Measurements from ENCODE around the gene ADTRP.
A peak's percentile ranks its signal among the peaks of the same experiment; 100 is the strongest.

ADTRP gene

DNA sequence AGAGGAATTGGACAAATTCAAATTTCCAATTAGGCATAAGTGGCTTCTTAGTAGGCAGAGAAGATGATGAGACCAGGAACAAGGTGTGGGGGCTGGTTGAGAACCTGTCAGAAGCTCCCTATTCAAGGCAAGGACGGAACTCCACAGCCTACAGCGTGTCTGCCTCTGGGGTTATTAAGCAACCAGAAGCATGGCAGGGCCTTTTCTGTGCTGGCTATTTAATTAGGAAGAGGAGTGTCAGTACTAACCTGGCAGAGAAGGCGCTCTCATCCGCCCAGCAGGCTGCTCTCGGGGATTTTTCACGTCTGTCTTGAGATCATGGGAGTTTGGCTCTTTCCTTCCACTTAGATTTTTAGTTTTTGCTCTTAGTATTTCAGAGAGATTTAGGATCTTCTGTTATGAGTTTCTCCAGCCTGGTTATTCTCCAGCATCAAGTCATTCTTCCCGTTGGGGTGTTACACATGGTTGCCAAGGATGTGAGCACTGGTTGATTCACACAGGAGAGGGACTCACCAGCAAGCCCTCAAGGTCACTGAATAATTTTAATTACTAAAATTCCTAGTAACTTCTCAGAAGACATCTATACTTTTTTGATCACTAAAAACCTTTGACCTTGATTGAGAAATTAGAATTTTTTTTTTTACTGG is 23.9 kb downstream of the ADTRP start:
- no peak for DNase-seq

GRCh38 chr6:11753798-11754197 is 24.8 kb downstream of the ADTRP start:
- DNase-seq = no peak

GRCh38 chr6:11752360-11752759 is 26.2 kb downstream of the ADTRP start:
- no peak for DNase-seq

GRCh38 chr6:11750682-11751081 is 27.9 kb downstream of the ADTRP start:
- no peak for DNase-seq

DNA sequence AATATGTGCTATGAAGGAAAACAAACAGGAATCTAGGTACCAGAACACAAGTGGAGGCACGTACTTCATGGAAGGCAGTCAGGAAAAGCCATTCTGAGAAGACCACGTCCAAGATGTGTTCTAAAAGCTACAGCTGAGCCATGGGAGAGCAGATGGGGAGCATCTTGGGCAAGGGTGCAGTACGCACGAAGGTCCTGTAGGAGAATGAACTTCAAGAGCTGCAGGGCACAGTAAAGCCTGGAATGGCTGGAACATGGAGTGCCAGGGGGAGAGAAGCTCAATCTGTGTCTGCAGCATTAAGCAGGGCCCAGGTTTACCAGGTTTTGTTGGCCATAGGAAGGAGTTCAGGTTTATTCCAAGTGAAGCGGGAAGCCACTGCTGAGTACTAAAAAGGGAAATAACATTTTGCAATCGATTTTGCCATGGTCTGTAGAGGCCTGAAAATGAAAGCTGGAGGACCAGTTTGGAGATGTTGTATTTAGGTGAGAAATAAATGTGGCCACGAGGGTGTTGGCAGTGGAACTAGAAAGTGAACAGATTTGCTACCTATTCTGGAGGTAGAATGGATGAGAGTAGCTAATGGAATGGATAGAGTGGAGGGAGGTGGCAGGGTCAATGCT is 29.9 kb downstream of the ADTRP start:
- DNase-seq = no peak

DNA sequence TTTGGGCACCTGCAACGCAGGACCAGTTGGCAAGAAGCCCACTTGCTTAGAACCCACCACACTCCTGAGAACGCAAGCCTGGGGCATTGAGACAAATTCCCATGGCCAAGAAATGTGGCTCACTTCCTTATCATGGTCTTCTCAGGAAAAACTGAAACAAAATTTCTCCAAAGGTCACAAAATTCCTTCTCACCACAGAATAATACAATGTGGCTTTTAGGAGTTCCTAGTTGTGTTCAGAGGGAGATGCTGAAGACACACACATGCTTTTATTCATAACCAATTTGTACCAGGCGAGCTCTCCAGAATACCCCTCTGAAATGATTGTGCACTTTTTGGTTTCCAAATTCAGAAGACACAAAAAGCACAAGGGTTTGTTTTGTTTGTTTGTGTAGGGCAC is 31.6 kb downstream of the ADTRP start:
- DNase-seq = no peak

- peak in 2 of 14 donors; percentile 7 to 40 for DNase-seq
Measured at GRCh38 chr6:11744753-11745152, 33.9 kb downstream of the ADTRP start.

- DNase-seq = no peak
Measured at GRCh38 chr6:11744101-11744500, 34.5 kb downstream of the ADTRP start.

DNA sequence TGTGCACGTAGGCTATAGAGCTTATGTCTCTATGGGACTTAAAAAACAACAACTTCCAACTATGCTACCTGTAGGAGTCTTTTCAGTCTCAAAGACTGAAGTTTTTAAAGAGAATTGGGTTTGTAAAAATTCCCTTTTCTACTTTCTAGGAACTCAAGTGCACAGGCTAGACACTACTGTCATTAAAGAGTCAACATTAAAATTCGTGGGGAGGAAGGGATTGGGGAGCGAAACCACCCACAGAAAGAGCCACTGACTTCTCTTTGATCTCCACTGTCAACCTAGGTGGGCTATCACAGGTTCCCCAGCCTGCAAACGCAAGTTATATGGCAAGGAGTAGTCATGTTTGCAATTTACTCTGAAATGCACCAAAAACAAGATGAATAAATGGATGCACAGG is 37.7 kb downstream of the ADTRP start:
- no peak for DNase-seq

- no peak for DNase-seq
Measured at GRCh38 chr6:11738661-11739375, 39.8 kb downstream of the ADTRP start.

DNA sequence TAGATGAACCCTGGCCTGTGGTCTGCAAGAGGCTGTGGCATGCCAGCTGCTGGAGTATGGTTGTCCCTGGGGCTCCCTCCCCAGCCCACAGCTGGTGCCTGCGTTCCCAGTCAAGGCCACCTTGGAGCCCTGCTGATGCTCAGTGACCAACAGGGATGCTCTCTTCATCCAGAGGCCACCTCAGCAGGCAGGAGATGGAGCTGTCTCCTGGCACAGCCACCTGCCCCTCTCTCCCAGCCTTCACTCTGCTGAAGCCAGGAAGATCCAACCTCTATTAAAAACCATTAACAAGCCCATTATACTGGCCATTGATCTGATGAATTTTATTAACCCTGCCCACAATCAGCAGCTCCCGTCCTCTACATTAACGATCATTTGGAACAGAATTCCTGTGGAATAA is 40.4 kb downstream of the ADTRP start:
- DNase-seq = no peak

DNA sequence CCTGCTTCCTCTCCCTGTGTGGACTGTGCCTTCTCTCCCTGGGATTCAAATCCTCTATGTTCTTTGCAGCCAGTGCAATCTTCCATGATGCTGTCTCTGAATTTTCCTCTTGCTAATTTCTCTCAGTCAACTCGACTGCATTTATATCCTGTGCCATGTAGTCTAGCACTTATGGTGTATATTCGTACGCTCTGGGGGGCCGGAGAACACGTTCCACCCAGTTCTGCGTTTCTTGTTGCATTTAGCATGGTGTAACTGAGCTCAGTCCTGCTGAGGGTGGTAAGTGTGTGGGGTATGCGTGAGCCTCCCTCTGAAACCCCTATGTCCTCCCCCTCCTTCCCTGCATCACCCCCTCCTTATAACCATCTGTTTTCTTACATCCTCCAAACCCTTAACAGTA is 42.0 kb downstream of the ADTRP start:
- DNase-seq = no peak

- DNase-seq = no peak
Measured at GRCh38 chr6:11734861-11735613, 43.6 kb downstream of the ADTRP start.

DNA sequence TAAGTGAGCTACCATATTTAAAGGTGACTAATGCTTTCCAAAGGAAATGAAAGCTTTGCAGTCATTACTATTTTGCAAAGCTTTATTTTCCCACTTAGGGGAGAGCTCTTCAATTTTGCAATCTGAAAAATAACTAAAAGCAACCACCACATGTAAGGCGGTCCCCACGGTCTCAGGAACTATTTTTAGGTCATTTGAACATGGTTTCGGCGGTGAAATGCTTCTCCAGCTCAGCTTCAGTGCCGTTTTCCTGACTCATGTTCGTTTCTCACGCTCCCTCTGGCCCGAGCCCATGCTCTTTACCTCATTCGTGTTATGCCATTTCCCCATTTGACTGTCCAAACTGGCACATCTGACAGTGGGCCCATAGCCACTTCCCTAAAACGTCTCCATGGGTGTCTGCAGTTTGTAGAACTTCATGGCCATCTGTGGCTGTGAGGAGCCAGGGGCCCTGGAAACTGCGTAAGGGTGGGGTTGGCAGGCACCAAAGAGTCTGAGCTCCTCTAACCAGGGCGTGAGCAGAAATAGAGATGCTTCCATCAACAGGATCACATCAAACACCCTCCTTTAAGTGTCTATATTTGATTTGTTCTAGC is 46.5 kb downstream of the ADTRP start:
- DNase-seq = peak in 12 of 14 donors; percentile 1 to 61 (median 28)

- DNase-seq = no peak
Measured at GRCh38 chr6:11731423-11731822, 47.2 kb downstream of the ADTRP start.

- DNase-seq = no peak
Measured at GRCh38 chr6:11730641-11731040, 48.0 kb downstream of the ADTRP start.

DNA sequence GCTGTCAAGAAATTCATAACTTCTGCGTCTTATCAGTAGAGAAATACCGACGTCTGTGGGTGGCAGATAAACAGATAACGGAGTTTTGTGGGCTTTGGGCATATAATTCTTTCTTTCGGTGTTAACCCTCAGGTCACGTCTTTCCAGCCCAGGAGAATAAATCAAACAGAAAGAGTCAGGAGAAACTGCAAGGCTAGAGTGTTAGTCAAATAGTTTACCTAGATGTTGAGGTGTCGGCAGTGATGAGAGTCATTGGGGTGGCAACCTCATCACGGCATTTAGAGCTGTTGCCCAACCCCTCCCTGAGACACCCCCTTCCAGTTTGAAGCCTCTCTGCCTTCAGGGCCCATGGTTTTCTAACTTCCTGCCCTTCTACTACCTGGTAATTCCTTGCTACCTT is 49.5 kb downstream of the ADTRP start:
- DNase-seq = no peak

DNA sequence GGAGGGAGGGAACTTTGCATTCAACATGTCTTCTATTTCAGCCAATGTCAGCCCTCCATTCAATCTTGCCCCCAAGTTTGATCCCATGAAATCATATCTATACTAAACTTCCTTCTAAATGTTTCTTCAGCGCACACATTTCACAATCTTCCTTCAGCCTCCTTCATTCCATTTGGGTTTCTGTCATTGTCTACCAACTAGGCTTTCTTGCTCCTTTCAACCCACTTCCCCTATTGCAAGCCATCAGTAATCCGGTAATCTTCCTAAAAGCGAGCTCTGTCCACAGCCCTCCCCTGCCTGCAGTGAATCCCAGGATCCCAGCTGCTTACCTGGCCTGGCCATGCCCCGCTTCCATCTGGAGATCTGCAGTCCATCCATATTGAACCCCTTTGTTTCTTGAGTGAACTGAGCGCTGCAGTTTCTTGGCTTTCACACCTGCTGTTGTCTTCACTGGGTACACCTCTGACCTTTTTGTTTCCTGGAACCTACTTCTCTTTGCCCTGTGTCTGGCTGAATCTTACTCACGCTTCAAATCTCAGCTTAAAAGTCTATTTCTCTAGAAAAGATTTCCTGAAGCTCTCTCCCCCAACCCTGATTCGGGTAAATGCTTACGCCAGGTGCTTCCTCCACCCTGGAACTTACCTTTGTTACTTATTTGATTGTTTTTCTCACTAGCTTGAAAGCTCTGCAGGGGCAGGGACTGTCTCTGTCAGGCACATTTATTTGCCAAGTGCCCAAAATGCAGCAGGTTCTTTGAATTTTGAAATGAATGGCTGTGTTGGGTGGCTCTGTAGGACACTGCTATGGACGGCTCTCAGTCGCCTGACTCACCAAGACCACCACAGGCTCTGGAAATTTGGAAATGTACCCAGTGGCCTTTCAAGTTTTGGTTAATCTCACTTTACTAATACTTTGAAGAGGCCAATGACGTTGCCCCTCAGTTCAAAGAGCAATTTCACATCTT is 50.3 kb downstream of the ADTRP start:
- no peak for DNase-seq

GRCh38 chr6:11727346-11727997 is 51.1 kb downstream of the ADTRP start:
- DNase-seq = no peak

GRCh38 chr6:11724286-11724685 is 54.3 kb downstream of the ADTRP start:
- DNase-seq = no peak

All from C1 segment of cervical spinal cord (tissue), 14 donors.